PFSK-1 (cell line): Measurements from ENCODE around the gene PALLD.

Experiments used
- FOXP2 ChIP-seq: optimal IDR thresholded peaks from 2 replicates; pipeline ENCODE3; 2011; ENCODE audit warnings: borderline replicate concordance, control low read depth, inconsistent platforms; ENCODE audit not compliant: insufficient read depth; ENCODE audit errors: extremely low read length, extremely low read depth
- POLR2AphosphoS5 ChIP-seq: IDR thresholded peaks from 2 replicates; pipeline ENCODE4 v1.6.1; 2012; ENCODE audit warnings: low read depth, mild to moderate bottlenecking, control low read depth, low read length, moderate library complexity
- REST ChIP-seq, 2 experiments: IDR thresholded peaks; 2 replicates each; pipeline versions ENCODE4 v1.6.1 to v1.8.0; 2011 to 2012; ENCODE audit warnings: low read depth in 2 of 2, low read length in 2 of 2, control low read depth in 1 of 2, inconsistent platforms in 1 of 2, mild to moderate bottlenecking in 1 of 2, moderate library complexity in 1 of 2; ENCODE audit not compliant: insufficient read depth in 1 of 2
- SIN3A ChIP-seq: IDR thresholded peaks from 2 replicates; pipeline ENCODE4 v1.6.1; 2012; ENCODE audit warnings: mild to moderate bottlenecking, low read length, moderate library complexity, borderline replicate concordance; ENCODE audit not compliant: insufficient read depth
- TAF1 ChIP-seq: IDR thresholded peaks from 2 replicates; pipeline ENCODE4 v1.6.1; 2012; ENCODE audit warnings: low read length, control low read depth, borderline replicate concordance; ENCODE audit not compliant: insufficient read depth

The PALLD gene

DNA sequence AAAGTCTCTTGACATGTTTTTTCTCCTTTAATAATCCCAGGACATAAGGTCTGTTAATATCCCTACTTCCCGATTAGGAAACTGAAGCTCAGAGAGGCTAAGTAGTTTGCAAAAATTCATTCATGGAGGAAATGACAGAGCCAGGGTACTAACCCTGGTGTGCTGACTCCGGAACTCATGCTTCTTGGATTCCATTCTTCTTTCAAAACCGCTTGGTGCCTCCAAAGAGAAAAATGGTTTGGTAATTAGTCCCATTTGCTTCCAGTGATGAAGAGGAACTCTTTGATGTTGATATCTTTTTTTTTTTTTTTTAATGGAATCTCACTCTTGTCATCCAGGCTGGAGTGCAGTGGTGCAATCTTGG, 146.9 kb downstream of the PALLD start:
- TF ChIP-seq POLR2AphosphoS5 = no peak
- peak; percentile 47; the same call in 1 of the 2 replicates for TF ChIP-seq SIN3A

GRCh38 chr4:168646001-168646768, 149.3 kb downstream of the PALLD start:
- TF ChIP-seq POLR2AphosphoS5 = no peak
- TF ChIP-seq SIN3A = no peak
- TF ChIP-seq TAF1 = no peak
- no peak for TF ChIP-seq FOXP2
- no peak for TF ChIP-seq REST (IDR thresholded peaks at IDR 0.05; ENCODE audit: insufficient read depth in 1 of 2, low read depth in 2 of 2, low read length in 2 of 2)

DNA sequence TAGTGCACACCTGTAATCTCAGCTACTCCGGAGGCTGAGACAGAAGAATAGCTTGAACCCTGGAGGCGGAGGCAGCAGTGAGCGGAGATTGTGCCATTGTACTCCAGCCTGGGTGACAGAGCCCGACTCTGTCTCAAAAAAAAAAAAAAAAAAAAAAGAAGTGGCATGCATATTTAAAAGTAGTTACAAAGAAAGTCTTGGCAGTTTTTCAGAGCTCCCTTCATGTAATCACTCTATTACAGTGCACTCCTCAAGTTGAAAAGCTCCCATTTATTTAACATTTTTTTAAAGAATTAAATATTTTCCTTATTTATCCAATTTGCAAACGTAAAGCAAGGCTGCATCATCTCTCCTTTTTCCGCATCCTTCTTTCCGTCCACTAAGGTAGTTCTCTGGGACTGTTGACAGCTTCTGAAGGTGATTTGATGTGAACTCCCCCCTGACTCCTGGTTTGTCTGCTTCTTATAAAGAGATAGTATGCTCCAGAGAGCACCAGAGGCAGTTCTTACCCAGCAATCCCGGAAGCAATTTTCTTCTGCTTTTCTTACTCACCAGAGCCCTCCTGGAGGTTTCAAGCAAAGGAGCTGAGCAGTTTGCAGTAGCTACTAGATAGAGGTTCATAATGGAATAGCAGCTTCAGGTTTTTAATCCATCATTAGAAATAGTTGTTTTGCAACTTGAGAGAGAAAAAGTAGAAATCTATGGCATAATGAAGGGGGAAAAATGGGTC, 151.0 kb downstream of the PALLD start:
- TF ChIP-seq SIN3A (no peak), REST (IDR thresholded peaks at IDR 0.05; ENCODE audit: insufficient read depth in 1 of 2, low read depth in 2 of 2, low read length in 2 of 2) (peak in 1 of 2 experiments; percentile 16; a peak in 1 of 4 replicates), FOXP2 (no peak), POLR2AphosphoS5 (no peak)

DNA sequence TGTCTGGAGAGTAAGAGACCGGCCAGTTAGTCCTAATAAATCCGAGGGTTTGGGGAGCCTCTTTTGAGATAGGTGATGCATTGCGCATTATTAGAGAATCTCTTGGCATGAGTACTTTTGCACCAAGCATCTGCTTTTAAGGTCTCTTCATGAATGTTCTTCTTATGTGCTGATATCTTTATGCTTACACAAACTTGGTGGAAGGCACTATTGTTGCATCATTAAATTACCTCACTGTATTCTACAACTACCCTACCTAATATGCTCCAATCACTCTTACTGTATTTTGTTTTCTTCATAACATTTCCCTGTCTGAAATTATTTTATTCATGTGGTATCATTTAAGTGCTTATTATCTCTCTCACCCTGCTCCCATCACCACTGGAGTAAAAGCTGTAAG, 151.6 kb downstream of the PALLD start:
- TF ChIP-seq REST (IDR thresholded peaks at IDR 0.05; ENCODE audit: insufficient read depth in 1 of 2, low read depth in 2 of 2, low read length in 2 of 2) (no peak), POLR2AphosphoS5 (no peak), TAF1 (no peak), SIN3A (no peak), FOXP2 (no peak)

GRCh38 chr4:168648929-168649328, 152.1 kb downstream of the PALLD start:
- TF ChIP-seq REST (IDR thresholded peaks at IDR 0.05; ENCODE audit: insufficient read depth in 1 of 2, low read depth in 2 of 2, low read length in 2 of 2) (no peak), FOXP2 (no peak), TAF1 (no peak), POLR2AphosphoS5 (no peak), SIN3A (no peak)
